Neural cell (in vitro differentiated cells): ENCODE data around the gene ALDH16A1. TPM values are rescaled to one million over a fixed set of nuclear protein-coding genes. Genes with fewer than 3 reads are reported as not detected.
"Not testable (repeated sequence)": the region's sequence is repeated elsewhere in the genome, so short reads cannot be mapped to it uniquely, and the experiment has no call there.

Source experiments
- H2AFZ ChIP-seq: fragments of 200-600, 300-800 bp; sonication (generic), shearing (Covaris generic); 2 replicates; pipeline ENCODE4 v1.6.0; 2014; ENCODE audit warnings: low read depth, mild to moderate bottlenecking, antibody characterized with exemption, low read length, moderate library complexity
- H3F3A ChIP-seq: fragments of 200-600 bp; shearing (Covaris generic); 2 replicates; pipeline ENCODE4 v1.6.1; 2016; ENCODE audit warnings: mild to moderate bottlenecking, moderate library complexity, mixed read lengths, antibody characterized with exemption, low read length; ENCODE audit not compliant: insufficient read depth, poor library complexity, severe bottlenecking
- H3K27ac ChIP-seq: fragments of 200-600, 300-800 bp; sonication (generic), shearing (Covaris generic); 2 replicates; pipeline ENCODE4 v1.5.1; 2014; ENCODE audit warnings: mild to moderate bottlenecking, low read length, moderate library complexity
- H3K27me3 ChIP-seq: fragments of 300-800, 200-600 bp; sonication (generic), shearing (Covaris generic); 2 replicates; pipeline ENCODE4 v1.6.0; 2014; ENCODE audit warnings: mild to moderate bottlenecking, low read depth, low read length, moderate library complexity; ENCODE audit not compliant: insufficient read depth
- H3K36me3 ChIP-seq: fragments of 300-800, 200-600 bp; sonication (generic), shearing (Covaris generic); 2 replicates; pipeline ENCODE4 v1.5.1; 2014; ENCODE audit warnings: mild to moderate bottlenecking, antibody characterized with exemption, low read length, moderate library complexity; ENCODE audit not compliant: insufficient read depth
- H3K4me2 ChIP-seq: fragments of 300-800, 200-600 bp; sonication (generic), shearing (Covaris generic); 2 replicates; pipeline ENCODE4 v1.6.0; 2014; ENCODE audit warnings: mild to moderate bottlenecking, low read length
- H3K4me3 ChIP-seq: fragments of 300-800, 200-600 bp; sonication (generic), shearing (Covaris generic); 2 replicates; pipeline ENCODE4 v1.5.1; 2014; ENCODE audit warnings: mild to moderate bottlenecking, low read length, moderate library complexity
- H3K79me2 ChIP-seq: fragments of 200-600 bp; shearing (Covaris generic); replicated peaks from 2 replicates; pipeline ENCODE4 v1.6.0; 2014; ENCODE audit warnings: mild to moderate bottlenecking, low read length, moderate library complexity; ENCODE audit not compliant: insufficient read depth
- H3K9ac ChIP-seq: fragments of 300-800, 200-600 bp; sonication (generic), shearing (Covaris generic); 2 replicates; pipeline ENCODE4 v1.6.1; 2016; ENCODE audit warnings: mild to moderate bottlenecking, low read length, mixed read lengths
- H3K9me2 ChIP-seq: fragments of 200-600 bp; shearing (Covaris generic); 2 replicates; pipeline ENCODE4 v1.6.1; 2016; ENCODE audit warnings: mild to moderate bottlenecking, low read length, mixed read lengths; ENCODE audit not compliant: insufficient read depth
- H3K9me3 ChIP-seq: fragments of 200-600, 300-800 bp; sonication (generic), shearing (Covaris generic); 2 replicates; pipeline ENCODE4 v1.6.1; 2016; ENCODE audit warnings: mild to moderate bottlenecking, mixed run types, low read length, moderate library complexity, mixed read lengths
- H4K20me1 ChIP-seq: fragments of 200-600 bp; shearing (Covaris generic); 2 replicates; pipeline ENCODE4 v1.6.1; 2016; ENCODE audit warnings: mild to moderate bottlenecking, mixed run types; ENCODE audit not compliant: insufficient read depth
- EP300 ChIP-seq: fragments of 450-650 bp; conservative IDR thresholded peaks from 2 replicates; pipeline ENCODE4 v1.6.1; 2014; ENCODE audit warnings: antibody characterized with exemption, mild to moderate bottlenecking, moderate library complexity; ENCODE audit not compliant: poor library complexity, severe bottlenecking
- EZH2 ChIP-seq: fragments of 200-600, 300-800 bp; shearing (Covaris generic), sonication (generic); IDR thresholded peaks from 2 replicates; pipeline ENCODE4 v1.6.1; 2014; ENCODE audit warnings: antibody characterized with exemption, low read length, borderline replicate concordance, mild to moderate bottlenecking; ENCODE audit not compliant: insufficient read depth, poor library complexity, severe bottlenecking
- MXI1 ChIP-seq: fragments of 450-650 bp; conservative IDR thresholded peaks from 2 replicates; pipeline ENCODE4 v1.6.1; 2014; ENCODE audit warnings: antibody characterized with exemption, mild to moderate bottlenecking; ENCODE audit not compliant: poor library complexity, severe bottlenecking
- POLR2AphosphoS5 ChIP-seq: IDR thresholded peaks from 2 replicates; pipeline ENCODE4 v1.6.1; 2012
- RAD21 ChIP-seq: fragments of 450-650 bp; conservative IDR thresholded peaks from 2 replicates; pipeline ENCODE4 v1.6.1; 2014; ENCODE audit warnings: antibody characterized with exemption, mild to moderate bottlenecking, moderate library complexity
- REST ChIP-seq: IDR thresholded peaks from 2 replicates; pipeline ENCODE4 v1.6.1; 2012; ENCODE audit warnings: borderline replicate concordance
- SMC3 ChIP-seq: fragments of 450-650 bp; conservative IDR thresholded peaks from 2 replicates; pipeline ENCODE4 v1.6.1; 2014; ENCODE audit warnings: antibody characterized with exemption, mild to moderate bottlenecking, moderate library complexity; ENCODE audit not compliant: poor library complexity
- TAF1 ChIP-seq: IDR thresholded peaks from 2 replicates; pipeline ENCODE4 v1.6.1; 2012; ENCODE audit warnings: low read depth
- polyA plus RNA-seq: library from polyadenylated mRNA; depleted of rRNA; stranded (reverse); fragments of >200 nt; gene quantifications from 2 replicates; pipeline ENCODE4 v1.2.3, GENCODE V29; 2014
- TF ChIP-seq, protein P1 (sequence below): fragments of 450-650 bp; IDR thresholded peaks from 2 replicates; pipeline ENCODE4 v1.5.1; 2014; ENCODE audit warnings: antibody characterized with exemption, mild to moderate bottlenecking, moderate library complexity; ENCODE audit not compliant: poor library complexity, severe bottlenecking

Gene ALDH16A1
- polyA plus RNA-seq, 1 donor from 2014 or later, result 13.5 TPM

DNA sequence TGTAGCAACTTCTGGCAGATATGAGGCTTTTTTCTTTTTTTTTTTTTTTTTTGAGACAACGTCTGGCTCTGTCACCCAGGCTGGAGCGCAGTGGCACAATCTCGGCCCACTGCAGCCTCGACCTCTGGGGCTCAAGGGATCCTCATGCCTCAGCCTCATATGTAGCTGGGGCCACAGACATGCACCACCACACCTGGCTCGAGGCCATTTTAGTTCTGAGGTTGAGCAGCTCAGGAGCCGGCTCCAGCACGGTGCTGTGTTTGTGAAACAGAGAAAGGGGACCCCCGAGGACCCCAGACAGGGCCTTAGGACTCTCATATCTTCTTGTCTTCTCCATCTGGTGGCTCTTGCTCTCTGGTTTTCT, 17.6 kb downstream of the ALDH16A1 start:
- H3K36me3 ChIP-seq, result no peaks in the 10 kb centered on the region
- no peak overlapping the region for H3K9ac ChIP-seq
- no peak overlapping the region for H3K27ac ChIP-seq
- H4K20me1 ChIP-seq, result no peaks in the 10 kb centered on the region
- no peak overlapping the region for H3K4me3 ChIP-seq
- no peaks in the 10 kb centered on the region for H3F3A ChIP-seq
- no peak for TF ChIP-seq EP300
- TF ChIP-seq REST, result no peak
- no peak for TF ChIP-seq RAD21
- no peak for TF ChIP-seq SMC3
- no peak for TF ChIP-seq EZH2
- TF ChIP-seq, protein P1, sequence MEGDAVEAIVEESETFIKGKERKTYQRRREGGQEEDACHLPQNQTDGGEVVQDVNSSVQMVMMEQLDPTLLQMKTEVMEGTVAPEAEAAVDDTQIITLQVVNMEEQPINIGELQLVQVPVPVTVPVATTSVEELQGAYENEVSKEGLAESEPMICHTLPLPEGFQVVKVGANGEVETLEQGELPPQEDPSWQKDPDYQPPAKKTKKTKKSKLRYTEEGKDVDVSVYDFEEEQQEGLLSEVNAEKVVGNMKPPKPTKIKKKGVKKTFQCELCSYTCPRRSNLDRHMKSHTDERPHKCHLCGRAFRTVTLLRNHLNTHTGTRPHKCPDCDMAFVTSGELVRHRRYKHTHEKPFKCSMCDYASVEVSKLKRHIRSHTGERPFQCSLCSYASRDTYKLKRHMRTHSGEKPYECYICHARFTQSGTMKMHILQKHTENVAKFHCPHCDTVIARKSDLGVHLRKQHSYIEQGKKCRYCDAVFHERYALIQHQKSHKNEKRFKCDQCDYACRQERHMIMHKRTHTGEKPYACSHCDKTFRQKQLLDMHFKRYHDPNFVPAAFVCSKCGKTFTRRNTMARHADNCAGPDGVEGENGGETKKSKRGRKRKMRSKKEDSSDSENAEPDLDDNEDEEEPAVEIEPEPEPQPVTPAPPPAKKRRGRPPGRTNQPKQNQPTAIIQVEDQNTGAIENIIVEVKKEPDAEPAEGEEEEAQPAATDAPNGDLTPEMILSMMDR, result no peak
- TF ChIP-seq MXI1, result no peak
- no peak for TF ChIP-seq TAF1
- no peak for TF ChIP-seq POLR2AphosphoS5
- H3K4me2 ChIP-seq, result no peak overlapping the region
- H2AFZ ChIP-seq, result no peak overlapping the region
- H3K79me2 ChIP-seq, result no peaks in the 10 kb centered on the region
- no peaks in the 10 kb centered on the region for H3K9me2 ChIP-seq
- no peaks in the 10 kb centered on the region for H3K9me3 ChIP-seq
- H3K27me3 ChIP-seq, result peaks cover 4% of the 10 kb centered on the region

DNA sequence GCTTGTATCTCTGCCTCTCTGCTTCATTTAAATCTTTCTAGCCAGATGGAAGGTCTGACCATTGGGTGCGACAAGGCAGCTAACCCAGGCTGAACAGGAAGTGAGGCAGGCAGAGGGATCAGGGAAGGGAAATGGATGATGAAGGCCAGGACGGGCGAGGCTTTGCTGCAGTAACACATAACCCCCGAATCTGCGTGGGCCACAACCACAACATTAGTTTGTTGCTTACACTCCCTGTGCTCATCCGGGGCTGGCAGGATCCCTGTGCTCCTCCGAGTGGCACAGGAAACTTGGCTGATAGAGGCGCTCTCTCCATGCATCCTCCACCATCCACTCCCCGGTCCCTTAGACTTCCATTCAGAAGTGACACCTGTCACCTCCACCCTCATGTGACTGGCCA, 19.9 kb downstream of the ALDH16A1 start:
- Histone ChIP-seq H3K4me2 (no peak overlapping the region), H3K79me2 (no peaks in the 10 kb centered on the region), H3K4me3 (no peak overlapping the region), H3K36me3 (no peaks in the 10 kb centered on the region), H3K27ac (no peak overlapping the region), H3K9me3 (no peaks in the 10 kb centered on the region), H3F3A (no peaks in the 10 kb centered on the region), H4K20me1 (no peaks in the 10 kb centered on the region), H3K9ac (no peak overlapping the region), H3K27me3 (peaks cover 4% of the 10 kb centered on the region), H3K9me2 (no peaks in the 10 kb centered on the region), H2AFZ (no peak overlapping the region)
- TF ChIP-seq EZH2 (no peak), TAF1 (no peak), POLR2AphosphoS5 (no peak)

DNA sequence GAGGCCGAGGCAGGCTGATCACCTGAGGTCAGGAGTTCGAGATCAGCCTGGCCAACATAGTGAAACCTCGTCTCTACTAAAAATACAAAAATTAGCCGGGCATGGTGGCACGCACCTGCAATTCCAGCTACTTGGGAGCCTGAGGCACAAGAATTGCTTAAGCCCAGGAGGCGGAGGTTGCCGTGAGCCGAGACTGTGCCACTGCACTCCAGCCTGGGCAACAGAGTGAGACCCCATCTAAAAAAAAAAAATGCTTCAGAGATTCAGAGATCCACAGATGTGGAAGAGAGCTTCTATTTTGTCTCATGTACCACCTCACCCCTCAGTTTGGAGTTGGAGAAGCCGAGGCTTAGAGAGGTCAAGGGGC, 20.5 kb downstream of the ALDH16A1 start:
- H3K9me3 ChIP-seq, H3K36me3 ChIP-seq, H3K9ac ChIP-seq, H4K20me1 ChIP-seq, H3K27me3 ChIP-seq, H3K79me2 ChIP-seq, H3K9me2 ChIP-seq, H3K4me2 ChIP-seq, H3K4me3 ChIP-seq, H3K27ac ChIP-seq, H3F3A ChIP-seq, H2AFZ ChIP-seq: not testable (repeated sequence)
